Islet of Langerhans (tissue), 1 donor: ENCODE results near the gene GTF2H4.
"Not testable (repeated sequence)": the region's sequence is repeated elsewhere in the genome, so short reads cannot be mapped to it uniquely, and the experiment has no call there.

Experiments used
- FAIRE-seq: peaks from one replicate; lab custom pipeline; 2011; peaks lifted over from hg19 to GRCh38; lab: Jason Lieb, UNC

Gene GTF2H4

GRCh38 chr6:30926644-30927043 is 18.6 kb downstream of the GTF2H4 start:
- no peak for FAIRE-seq

GRCh38 chr6:30927080-30927479 is 19.1 kb downstream of the GTF2H4 start:
- not testable (repeated sequence) for FAIRE-seq

- FAIRE-seq = no peak
Observed at GRCh38 chr6:30928677-30929076, 20.7 kb downstream of the GTF2H4 start.

GRCh38 chr6:30930506-30930905 is 22.5 kb downstream of the GTF2H4 start:
- no peak for FAIRE-seq

GRCh38 chr6:30931272-30931671 is 23.3 kb downstream of the GTF2H4 start:
- no peak for FAIRE-seq

GRCh38 chr6:30931969-30932645 is 24.1 kb downstream of the GTF2H4 start, which contains the start of gene SFTA2:
Gene SFTA2 (minus strand): TSS chr6:30932170. CDS start chr6:30932096, 74 bp downstream.
- no peak for FAIRE-seq

GRCh38 chr6:30932665-30933365 is 24.8 kb downstream of the GTF2H4 start:
- FAIRE-seq = no peak

- FAIRE-seq = no peak
Observed at GRCh38 chr6:30935018-30935417, 27.0 kb downstream of the GTF2H4 start.

GRCh38 chr6:30937265-30937664 is 29.3 kb downstream of the GTF2H4 start:
- no peak for FAIRE-seq

GRCh38 chr6:30938730-30939129 is 30.7 kb downstream of the GTF2H4 start:
- no peak for FAIRE-seq

- no peak for FAIRE-seq
Observed at GRCh38 chr6:30939473-30939872, 31.5 kb downstream of the GTF2H4 start.

- no peak for FAIRE-seq
Observed at GRCh38 chr6:30940361-30940986, 32.5 kb downstream of the GTF2H4 start, which contains the start of gene MUCL3. Gene MUCL3 (plus strand): TSS chr6:30940973. CDS start chr6:30941000, 27 bp downstream.

- FAIRE-seq = no peak
Observed at GRCh38 chr6:30942338-30943060, 34.5 kb downstream of the GTF2H4 start.

- FAIRE-seq = no peak
Observed at GRCh38 chr6:30944051-30944450, 36.0 kb downstream of the GTF2H4 start.

- no peak for FAIRE-seq
Observed at GRCh38 chr6:30945281-30945680, 37.3 kb downstream of the GTF2H4 start.

- no peak for FAIRE-seq
Observed at GRCh38 chr6:30947231-30947630, 39.2 kb downstream of the GTF2H4 start.

GRCh38 chr6:30948811-30949210 is 40.8 kb downstream of the GTF2H4 start:
- no peak for FAIRE-seq

- no peak for FAIRE-seq
Observed at GRCh38 chr6:30951907-30952469, 44.0 kb downstream of the GTF2H4 start.

GRCh38 chr6:30954631-30955366 is 46.8 kb downstream of the GTF2H4 start:
- FAIRE-seq = no peak

GRCh38 chr6:30955367-30956042 is 47.5 kb downstream of the GTF2H4 start:
- FAIRE-seq = no peak

GRCh38 chr6:30957716-30958115 is 49.7 kb downstream of the GTF2H4 start:
- FAIRE-seq = no peak
